HG02642 (cell line): ENCODE results near the gene PFN4.
"Not testable (repeated sequence)": the region's sequence is repeated elsewhere in the genome, so short reads cannot be mapped to it uniquely, and the experiment has no call there.

Source experiments
- ATAC-seq: cut with Tn5 transposase; IDR thresholded peaks from one replicate; pipeline ENCODE4 v1.9.1; 2021; ENCODE audit warnings: mild to moderate bottlenecking; ENCODE audit not compliant: unreplicated experiment, poor library complexity

PFN4 gene, protein sequence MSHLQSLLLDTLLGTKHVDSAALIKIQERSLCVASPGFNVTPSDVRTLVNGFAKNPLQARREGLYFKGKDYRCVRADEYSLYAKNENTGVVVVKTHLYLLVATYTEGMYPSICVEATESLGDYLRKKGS

DNA sequence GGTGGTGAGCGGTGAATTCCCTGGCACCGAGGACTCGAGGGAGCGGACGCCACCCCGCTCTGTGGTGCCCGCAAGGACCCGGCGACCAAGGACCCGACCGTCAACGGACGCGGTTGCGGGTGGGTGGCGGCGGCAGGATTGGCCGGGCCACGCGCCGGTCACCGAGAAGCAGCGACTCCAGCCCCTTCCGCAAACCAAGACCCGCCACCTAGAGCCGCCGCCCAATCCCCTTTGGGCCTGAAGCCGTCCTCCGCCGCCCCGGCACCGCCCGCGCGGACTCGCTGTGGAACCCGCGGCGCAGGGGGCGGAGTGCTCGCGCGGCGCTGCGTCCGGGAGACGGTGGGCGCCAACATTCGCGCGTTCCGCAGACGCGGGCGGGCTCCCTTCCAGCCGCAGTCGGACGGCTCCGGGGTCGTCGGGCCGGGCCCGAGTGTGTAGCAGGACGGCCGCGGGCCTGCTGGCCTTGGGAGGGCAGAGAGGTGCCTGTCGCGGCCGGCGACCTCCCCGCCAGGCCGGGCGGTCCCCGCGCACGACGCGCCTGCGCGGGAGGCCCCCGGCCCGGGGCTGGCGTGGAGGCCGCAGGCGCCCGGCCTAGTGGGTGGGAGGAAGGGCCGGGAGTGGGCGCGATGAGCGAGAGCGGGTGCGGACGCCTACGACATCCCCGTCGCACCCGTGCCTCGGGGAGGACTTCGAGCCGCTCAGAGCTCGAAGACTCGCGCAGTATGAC is at the start of gene PFN4, which contains the start of gene FAM228B:
PFN4 (minus strand) TSS at position 140 of the 727 bp plus-strand sequence. CDS start 799 bp downstream, outside the sequence.
FAM228B (plus strand) TSS at position 275 of the 727 bp plus-strand sequence. CDS start 893 bp downstream, outside the sequence.
- peak; percentile 94 for ATAC-seq

DNA sequence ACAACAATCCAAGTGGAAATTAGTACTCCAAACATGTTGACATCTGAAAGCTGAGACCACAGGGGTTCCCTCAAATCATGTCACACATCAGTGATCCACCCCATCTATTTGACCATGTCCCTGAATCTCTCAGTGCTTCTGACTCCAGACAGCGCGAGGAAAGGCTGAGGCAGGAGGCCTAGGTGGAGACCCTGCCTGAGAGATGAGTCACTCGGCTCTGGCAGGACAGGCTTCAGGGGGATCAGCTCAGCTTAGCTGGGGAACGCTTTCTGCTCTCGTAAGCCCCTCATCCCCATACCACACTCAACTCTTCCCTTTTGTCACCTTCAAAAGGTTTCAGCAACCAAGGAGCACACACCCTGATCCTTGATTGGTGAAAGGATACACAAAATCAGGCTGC is 45.9 kb upstream of the PFN4 start:
- ATAC-seq, result no peak

DNA sequence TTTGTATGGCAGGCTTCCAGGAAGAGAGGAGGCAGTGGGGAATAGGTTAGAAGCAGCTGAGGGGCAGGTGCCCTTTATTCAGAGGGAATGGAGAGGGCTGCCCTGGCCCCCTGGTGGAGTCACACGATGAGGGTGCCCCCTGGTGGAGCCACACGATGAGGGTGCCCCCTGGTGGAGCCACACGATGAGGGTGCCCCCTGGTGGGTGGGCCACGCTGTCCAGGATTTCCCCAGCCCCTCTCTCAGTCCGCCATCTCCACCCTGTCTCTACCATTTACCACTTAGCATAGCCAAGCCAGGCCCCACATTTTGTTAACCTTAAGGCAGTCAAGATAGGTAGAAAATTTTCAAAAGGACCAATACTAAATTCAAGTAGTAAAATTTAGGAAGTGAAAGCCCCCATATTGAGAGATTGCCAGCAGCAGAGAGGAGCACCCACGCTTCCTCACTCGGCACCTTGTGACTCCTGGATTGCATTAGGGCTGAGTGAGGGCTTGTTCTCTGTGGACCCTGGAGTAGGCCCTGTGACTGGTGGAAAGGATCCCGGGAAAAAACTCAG is 41.4 kb upstream of the PFN4 start:
- peak; percentile 82 for ATAC-seq

DNA sequence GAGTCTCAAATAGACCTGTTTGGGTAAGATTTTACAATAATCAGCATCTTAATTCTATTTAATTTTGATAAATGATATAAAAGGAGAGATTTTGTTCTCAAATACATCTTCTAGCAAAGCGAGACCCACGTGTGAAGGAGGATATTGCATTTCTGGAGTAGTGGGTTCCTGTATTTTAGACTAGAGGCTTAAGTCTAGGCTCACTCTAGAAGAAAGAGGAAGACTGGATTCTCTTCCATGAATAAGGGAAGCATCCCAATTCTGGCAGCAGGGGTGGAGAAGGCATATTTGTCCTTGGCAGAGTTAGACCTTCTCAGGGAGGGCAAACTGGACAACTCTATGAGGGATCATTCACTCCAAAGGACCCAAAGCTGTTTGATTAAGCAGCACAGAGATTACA is 40.5 kb upstream of the PFN4 start:
- ATAC-seq, result no peak

DNA sequence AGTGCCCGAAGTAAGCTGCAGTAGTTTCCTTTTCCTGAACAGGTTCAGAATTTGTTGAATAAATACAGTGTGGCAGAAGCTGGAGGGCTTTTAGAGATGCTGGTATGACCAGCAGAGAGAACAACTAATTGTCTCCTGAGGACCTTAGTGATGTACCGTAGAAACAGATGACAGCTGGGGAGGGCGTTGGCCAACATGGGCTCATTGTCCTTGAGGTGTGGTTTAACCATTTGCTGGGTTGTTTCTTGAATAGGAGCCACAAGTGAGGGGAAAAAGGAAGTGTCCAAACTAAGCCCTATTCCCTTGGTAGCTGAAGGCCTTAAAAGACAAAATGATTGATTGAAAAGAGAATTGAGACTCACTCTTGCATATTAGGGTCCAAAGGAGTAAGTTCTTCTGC is 40.1 kb upstream of the PFN4 start:
- no peak for ATAC-seq

DNA sequence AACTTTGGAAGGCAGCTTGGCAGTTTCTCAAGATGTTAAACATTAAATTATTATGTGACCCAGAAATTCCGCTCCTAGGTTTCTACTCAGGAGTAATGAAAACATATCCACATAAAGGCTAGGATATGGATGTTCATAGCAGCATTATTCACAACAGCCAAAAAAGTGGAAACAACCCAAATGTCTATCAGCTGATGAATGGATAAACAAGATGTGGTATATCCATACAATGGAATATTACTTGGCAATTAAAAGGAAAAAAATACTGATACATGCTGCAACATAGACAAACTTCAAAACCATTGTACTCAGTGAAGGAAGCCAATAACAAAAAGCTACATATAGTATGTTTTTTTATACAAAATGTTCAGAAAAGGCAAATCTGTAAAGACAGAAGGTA is 39.4 kb upstream of the PFN4 start:
- ATAC-seq, result no peak

DNA sequence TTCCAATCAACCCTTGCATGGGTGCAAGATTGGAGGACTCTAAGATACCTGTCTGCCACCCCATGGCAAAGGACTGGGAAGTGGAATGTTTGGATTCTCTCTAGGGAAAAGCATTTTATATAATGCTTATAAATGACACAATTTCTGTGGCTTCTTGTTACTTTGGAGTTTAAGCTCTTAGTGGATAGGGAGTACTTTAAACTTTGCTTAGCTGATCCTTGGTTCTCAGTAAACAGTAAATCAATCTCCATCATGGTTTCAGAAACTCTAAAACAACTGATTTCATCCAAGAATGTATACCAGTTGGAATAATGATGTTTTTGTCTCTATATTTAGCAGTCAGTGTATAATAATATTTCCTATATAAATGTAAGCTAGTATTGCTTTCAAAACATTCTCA is 37.6 kb upstream of the PFN4 start:
- no peak for ATAC-seq

DNA sequence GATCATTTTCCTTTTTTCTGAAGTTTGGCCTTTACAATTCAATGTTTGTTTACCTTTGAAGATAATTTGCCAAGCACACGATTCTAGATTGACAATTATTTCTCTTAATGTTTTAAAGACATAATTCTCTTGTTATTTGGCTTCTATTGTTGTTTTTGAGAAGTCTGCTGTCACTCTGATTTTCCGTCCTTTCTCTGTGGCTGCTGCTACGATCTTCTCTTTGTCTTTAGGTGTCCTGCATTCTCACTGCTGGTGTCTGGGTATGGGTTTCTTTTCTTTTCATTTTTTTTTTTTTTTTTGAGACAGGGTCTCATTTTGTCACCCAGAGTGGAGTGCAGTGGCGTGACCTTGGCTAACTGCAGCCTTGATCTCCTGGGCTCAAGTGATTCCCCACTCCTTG is 36.6 kb upstream of the PFN4 start:
- no peak for ATAC-seq

DNA sequence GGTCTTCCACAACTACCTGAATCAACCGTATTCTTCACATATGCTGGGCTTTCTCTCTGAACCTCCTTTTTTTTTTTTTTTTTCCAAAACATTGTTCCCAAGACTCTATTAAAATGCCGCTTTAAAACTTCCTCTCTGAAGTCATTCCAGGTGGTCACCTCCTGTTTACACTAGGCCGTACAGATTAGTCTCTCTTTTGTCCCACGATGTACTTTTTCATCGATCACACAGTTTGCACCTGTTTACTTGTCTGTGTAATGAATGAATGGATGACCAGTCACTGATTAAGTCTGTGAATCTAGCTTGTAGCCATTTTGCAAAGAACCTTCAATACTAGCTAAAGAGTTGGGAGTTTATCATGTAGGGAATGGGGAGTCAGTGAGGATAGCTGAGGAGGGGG is 35.0 kb upstream of the PFN4 start:
- no peak for ATAC-seq

DNA sequence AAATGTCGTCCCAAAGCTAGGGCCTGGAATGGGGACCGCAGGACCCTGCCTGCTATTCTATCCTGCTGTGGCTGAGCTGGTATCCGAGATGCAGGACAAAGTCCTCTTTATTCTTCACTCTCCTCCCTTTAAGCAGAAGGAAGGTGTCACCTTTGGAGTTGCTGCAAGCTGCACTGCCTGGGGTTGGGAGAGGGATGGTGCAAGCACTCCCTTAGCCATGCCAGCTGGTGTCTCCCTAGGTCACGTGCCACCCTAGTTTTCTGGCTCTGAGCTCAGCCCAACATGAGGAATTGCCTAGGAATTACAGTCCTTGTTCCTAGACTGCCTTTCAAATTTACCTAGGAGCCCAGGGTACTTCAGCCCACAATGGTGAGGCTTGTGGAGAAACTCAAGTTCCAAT is 30.3 kb upstream of the PFN4 start:
- ATAC-seq, result no peak

DNA sequence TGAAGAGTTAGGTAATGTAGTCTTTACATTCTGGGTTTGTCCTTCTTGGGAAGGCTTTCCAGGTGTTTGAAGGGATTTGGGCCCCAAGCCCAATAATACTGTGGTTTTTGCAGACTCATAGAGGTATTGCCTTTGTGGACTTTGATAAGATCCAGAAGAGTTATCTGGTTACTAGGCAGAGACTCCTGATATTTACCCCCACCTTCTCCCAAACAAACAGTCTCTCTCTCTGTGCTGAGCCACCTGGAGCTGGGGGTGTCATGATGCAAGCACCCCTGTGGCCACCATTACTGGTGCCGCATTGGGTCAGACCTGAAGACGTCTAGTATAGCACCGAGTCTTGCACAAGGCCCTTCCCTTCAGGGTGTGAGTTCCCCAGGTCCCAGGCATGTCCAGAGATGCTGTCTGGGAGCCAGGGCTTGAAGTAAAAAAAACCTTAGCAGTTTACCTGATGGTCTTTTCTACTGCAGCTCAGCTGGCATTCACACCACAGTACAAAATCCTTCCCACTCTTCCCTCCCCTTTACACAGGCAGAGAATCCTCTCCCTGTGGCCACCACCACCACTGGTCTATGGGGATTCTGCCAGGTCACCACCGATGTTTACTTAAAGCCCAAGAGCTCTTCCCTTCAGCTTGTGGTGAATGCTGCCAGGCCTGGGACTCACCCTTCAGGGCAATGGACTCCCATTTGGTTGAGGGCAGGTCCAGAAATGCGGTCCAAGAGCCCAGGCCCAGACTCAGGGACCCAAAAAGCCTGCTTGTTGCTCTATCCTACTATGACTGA is 29.5 kb upstream of the PFN4 start:
- no peak for ATAC-seq

DNA sequence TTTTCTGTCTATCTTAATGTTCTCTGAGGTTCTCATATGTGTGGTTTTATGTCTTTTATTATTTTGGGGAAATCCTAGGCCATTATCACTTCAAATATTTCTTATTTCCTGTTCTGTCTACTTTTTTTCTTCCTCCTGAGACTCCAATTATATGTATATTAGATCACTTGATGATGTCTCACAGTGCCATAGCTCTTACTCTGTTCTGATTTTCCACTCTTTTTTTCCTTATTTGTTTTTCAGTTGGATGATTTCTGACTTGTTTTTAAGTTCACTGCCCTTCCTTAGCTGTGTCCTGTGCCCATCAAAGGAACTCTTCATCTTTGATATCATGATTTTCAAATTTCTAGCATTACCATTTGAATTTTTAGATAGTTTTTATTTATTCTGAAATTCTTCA is 24.2 kb upstream of the PFN4 start:
- ATAC-seq, result no peak

DNA sequence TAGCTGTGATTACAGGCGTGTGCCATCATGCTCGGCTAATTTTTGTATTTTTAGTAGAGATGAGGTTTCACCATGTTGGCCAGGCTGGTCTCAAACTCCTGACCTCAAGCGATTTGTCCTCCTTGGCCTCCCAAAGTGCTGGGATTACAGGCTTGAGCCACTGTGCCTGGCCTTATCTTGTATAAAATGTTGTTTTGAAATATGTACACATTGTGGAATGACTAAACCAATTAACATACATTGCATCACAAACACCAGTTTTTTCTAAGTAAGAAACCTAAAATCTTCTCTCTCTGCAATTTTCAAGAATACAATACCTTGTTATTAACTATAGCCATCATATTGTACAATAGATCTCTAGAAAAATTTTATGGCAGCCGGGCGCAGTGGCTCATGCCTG is 17.2 kb upstream of the PFN4 start:
- ATAC-seq, result not testable (repeated sequence)

DNA sequence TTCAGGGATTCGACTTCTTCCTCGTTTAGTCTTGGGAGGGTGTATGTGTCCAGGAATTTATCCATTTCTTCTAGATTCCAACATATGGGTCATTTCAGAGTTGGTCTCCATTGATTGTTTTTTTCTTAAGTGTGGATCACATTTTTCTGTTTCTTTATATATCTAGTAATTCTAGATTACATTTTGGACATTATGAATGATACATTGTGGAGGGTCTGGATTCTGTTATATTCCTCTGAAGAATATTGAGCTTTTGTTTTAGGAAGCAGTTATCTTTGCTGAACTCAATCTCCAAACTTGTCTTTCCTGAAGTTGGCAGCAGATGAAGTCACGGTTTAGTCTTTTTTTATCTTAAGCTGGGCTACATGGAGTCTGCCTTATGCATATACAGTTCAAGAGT is 9.4 kb upstream of the PFN4 start:
- no peak for ATAC-seq

DNA sequence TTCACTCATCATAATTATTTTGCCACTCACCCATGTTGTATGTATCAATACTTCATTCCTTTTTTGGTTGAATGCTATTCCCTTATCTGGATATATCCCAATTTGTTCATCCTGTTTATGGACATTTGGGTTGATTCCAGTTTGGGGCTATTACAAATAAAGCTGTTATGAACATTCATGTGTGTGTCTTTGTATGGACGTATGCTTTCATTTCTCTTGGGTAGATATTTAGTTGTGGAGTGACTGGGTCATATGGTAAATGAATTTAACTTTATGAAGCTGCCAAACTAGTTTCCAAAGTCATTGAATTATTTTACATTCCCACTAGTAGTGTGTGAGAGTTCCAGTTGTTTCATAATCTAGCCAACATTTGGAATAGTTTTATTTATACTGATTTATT is 2.8 kb upstream of the PFN4 start:
- ATAC-seq, result no peak

DNA sequence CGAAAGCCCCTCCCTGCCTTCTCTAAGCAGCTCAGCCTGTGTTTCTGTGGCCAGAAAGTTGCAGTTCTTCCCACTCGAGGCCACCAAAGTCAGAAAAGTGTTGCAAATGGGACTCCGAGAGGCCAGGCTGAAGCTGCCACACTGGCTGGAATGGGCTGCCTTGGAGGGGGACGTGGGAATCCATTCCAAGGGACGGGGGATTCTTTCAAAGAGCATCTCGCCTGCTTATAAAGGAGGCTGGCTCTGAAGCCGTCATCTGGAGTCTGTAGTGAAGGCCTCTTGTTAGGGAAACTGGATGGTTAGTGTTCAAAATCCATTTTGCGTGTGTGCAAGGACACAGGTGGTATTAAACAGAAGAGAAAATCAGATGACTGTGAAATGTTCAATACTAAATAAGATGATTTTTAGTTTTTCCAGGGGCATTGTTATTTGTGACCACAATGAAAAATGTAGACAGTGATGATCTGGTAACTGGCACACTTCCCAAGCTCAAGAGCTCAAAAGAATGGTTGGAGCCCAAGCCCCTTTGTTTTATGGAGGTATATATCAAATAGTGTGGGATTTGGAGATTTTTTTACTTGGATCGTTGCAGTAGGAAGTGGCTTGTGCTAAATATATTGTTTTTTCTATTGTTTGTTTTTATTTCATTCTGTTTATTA is 917 bp upstream of the PFN4 start:
- peak; percentile 13 for ATAC-seq

DNA sequence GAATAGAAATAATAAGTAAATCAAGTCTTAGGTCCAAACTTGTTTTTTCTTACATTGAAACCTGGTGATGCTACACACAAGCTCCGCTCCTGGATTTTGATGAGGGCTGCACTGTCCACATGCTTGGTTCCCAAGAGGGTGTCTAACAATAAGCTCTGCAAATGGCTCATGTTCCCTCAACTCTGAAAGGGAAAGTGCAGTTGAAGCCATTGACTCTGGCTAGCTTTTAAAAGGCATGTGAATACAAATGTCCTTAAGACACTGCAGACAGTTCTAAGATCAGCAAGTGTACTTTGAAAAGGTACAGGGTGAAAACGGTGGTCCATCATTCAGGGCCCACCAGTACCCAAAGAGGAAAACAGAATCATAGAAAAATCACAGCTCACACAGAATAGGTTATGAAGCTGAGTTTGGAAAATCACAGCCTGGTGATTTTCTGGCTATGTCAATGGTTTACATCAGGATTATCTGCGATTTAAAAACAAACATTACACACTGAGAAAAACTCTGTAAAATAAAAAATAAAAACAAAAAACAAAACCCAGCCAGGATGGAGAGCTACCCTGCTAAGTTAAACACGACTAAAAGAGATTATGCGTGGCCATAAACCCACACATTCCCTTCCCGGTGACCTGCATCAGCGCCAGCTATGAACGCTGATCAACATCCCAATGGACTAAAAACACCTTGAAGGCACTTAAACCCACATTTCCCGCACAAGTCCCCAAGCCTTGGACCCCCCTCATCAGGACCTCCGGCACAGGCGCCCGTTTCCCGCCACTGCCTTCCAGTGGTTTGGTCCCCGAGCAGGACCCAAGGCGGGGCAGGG is 554 bp downstream of the PFN4 start:
- ATAC-seq, result no peak

DNA sequence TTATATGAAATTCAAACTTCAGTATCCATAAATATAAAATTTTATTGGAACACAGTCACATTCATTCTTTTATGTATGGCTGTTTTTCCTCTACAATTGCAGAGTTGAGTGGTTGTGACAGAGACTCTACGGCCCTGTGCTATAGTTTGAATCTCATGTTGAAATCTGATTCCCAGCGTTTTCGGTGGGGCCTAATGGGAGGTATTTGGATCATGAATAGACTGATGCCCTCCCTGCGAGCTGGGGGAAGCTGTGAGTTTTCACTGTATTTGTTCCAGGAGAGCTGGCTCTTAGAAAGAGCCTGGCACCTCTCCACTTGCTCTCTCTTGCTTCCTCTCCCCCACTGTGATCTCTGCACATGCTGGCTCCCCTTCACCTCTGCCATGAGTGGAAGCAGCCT is 1.7 kb downstream of the PFN4 start:
- ATAC-seq, result no peak

DNA sequence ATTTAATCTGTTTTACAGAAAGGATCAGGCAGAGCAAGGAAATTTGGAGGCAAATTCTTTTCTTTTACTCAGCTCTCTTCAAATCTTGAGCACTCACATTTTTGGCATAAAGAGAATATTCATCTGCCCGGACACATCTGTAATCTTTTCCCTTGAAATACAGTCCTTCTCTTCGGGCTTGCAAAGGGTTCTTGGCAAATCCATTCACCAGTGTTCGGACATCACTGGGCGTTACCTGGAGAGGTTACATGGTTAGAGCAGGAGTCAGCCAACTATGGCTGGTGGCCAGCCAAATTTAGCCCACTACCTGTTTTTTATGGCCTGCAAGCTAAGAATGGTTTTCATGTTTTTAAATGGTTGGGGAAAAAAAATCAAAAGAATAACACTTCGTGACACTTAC is 2.1 kb downstream of the PFN4 start:
- no peak for ATAC-seq

DNA sequence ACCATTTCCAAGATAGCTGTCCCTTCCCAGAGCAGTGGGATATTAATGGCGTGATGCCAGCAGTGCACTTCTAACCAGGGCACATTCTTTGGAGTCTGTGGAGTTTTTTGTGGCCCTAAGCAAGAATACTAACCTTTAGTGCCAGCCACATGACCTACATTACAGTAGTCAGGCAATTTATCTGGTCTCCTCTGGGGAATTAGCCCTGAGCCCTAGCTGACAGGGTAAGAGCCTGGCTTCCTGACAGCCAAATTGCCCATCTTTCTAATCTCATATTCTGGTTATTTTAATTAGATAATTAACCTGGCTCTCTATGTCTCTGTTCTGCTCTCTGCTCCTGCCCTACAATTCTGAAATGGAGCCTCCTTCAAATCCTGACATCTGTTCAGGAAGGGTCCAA is 5.2 kb downstream of the PFN4 start:
- ATAC-seq, result no peak
